HepG2 (cell line): Measurements from ENCODE around the gene SLCO2B1. TPM values are rescaled to one million over a fixed set of nuclear protein-coding genes. Genes with fewer than 3 reads are reported as not detected.
A peak's percentile ranks its signal among the peaks of the same experiment; 100 is the strongest.

Source experiments
- ADNP ChIP-seq: sonication (generic); formaldehyde crosslinking; IDR thresholded peaks from 2 replicates; pipeline ENCODE4 v1.4.0; 2020; ENCODE audit warnings: missing genetic modification reagents
- AGO2 ChIP-seq: fragments of 200-400 bp; formaldehyde crosslinking; optimal IDR thresholded peaks from 2 replicates; pipeline ENCODE3; 2017; ENCODE audit warnings: mild to moderate bottlenecking, low read depth, low read length, moderate library complexity
- CC2D1A ChIP-seq: sonication (generic); formaldehyde crosslinking; IDR thresholded peaks from 2 replicates; pipeline ENCODE4 v1.8.1; 2023; ENCODE audit warnings: mild to moderate bottlenecking, missing genetic modification reagents
- DNMT1 ChIP-seq: sonication (generic); formaldehyde crosslinking; IDR thresholded peaks from 2 replicates; pipeline ENCODE4 v1.5.1; 2020; ENCODE audit warnings: mild to moderate bottlenecking, missing genetic modification reagents
- E2F5 ChIP-seq: sonication (generic); formaldehyde crosslinking; conservative IDR thresholded peaks from 2 replicates; pipeline ENCODE4 v1.4.0; 2020; ENCODE audit warnings: missing genetic modification reagents
- ETV5 ChIP-seq: IDR thresholded peaks from 2 replicates; pipeline ENCODE4 v1.6.1; 2018; ENCODE audit warnings: missing biosample characterization, missing genetic modification reagents, inconsistent platforms, borderline replicate concordance
- JUN ChIP-seq: sonication (generic); formaldehyde crosslinking; IDR thresholded peaks from 2 replicates; pipeline ENCODE4 v1.4.0; 2020; ENCODE audit warnings: mild to moderate bottlenecking, missing genetic modification reagents
- KDM5B ChIP-seq: sonication (generic); formaldehyde crosslinking; IDR thresholded peaks from 2 replicates; pipeline ENCODE4 v1.4.0; 2020; ENCODE audit warnings: missing genetic modification reagents, mild to moderate bottlenecking, borderline replicate concordance
- MAF1 ChIP-seq: sonication (generic); formaldehyde crosslinking; IDR thresholded peaks from 2 replicates; pipeline ENCODE4 v1.5.0; 2020; ENCODE audit warnings: missing genetic modification reagents, borderline replicate concordance
- PAWR ChIP-seq: sonication (generic); formaldehyde crosslinking; IDR thresholded peaks from 2 replicates; pipeline ENCODE4 v1.4.0; 2020; ENCODE audit warnings: missing genetic modification reagents, mild to moderate bottlenecking, borderline replicate concordance
- PBX3 ChIP-seq: sonication (generic); formaldehyde crosslinking; IDR thresholded peaks from 2 replicates; pipeline ENCODE4 v1.8.1; 2023; ENCODE audit warnings: missing genetic modification reagents, inconsistent platforms, borderline replicate concordance
- PPARG ChIP-seq: conservative IDR thresholded peaks from 2 replicates; pipeline ENCODE4 v1.6.1; 2016; ENCODE audit warnings: missing biosample characterization, missing genetic modification reagents
- SAP130 ChIP-seq: IDR thresholded peaks from 2 replicates; pipeline ENCODE4 v1.6.1; 2016; ENCODE audit warnings: low read depth
- SOX5 ChIP-seq: IDR thresholded peaks from 2 replicates; pipeline ENCODE4 v1.6.1; 2016; ENCODE audit warnings: borderline replicate concordance
- ZBTB21 ChIP-seq: sonication (generic); formaldehyde crosslinking; IDR thresholded peaks from 2 replicates; pipeline ENCODE4 v1.4.0; 2020; ENCODE audit warnings: missing genetic modification reagents
- ZEB1 ChIP-seq: IDR thresholded peaks from 2 replicates; pipeline ENCODE4 v1.6.1; 2012; ENCODE audit warnings: mild to moderate bottlenecking, low read depth, inconsistent platforms; ENCODE audit not compliant: insufficient replicate concordance
- ZMYM4 ChIP-seq: sonication (generic); formaldehyde crosslinking; IDR thresholded peaks from 2 replicates; pipeline ENCODE4 v1.8.1; 2023; ENCODE audit warnings: mild to moderate bottlenecking, missing genetic modification reagents
- ZNF317 ChIP-seq: sonication (generic); formaldehyde crosslinking; IDR thresholded peaks from 2 replicates; pipeline ENCODE4 v1.5.0; 2020; ENCODE audit warnings: mild to moderate bottlenecking, missing genetic modification reagents
- ZNF468 ChIP-seq: sonication (generic); formaldehyde crosslinking; IDR thresholded peaks from 2 replicates; pipeline ENCODE4 v1.8.0; 2022; ENCODE audit warnings: mild to moderate bottlenecking, moderate library complexity, missing genetic modification reagents
- ZNF569 ChIP-seq: sonication (generic); formaldehyde crosslinking; IDR thresholded peaks from 2 replicates; pipeline ENCODE4 v1.5.0; 2020; ENCODE audit warnings: mild to moderate bottlenecking, missing genetic modification reagents, moderate library complexity, borderline replicate concordance
- ZNF570 ChIP-seq: sonication (generic); formaldehyde crosslinking; IDR thresholded peaks from 2 replicates; pipeline ENCODE4 v1.4.0; 2020; ENCODE audit warnings: mild to moderate bottlenecking, missing genetic modification reagents, borderline replicate concordance
- polyA plus RNA-seq, 8 experiments: library from polyadenylated mRNA; depleted of rRNA in 3 of 8; stranded (reverse) in 7 of 8; unstranded in 1 of 8; fragments of >200 nt; fragmentation: Illumina TruSeq in 4 of 8; extraction: Trizol in 4 of 8; gene quantifications; 2 replicates each; pipeline versions ENCODE4 v1.2.1 to v1.2.3, GENCODE V29; 2011 to 2016; ENCODE audit warnings: low read depth in 4 of 8, missing spikeins in 1 of 8, mixed read lengths in 1 of 8; ENCODE audit not compliant: insufficient read depth in 1 of 8
- total RNA-seq, 5 experiments: library from RNA; depleted of rRNA; stranded (reverse); fragments of >200 nt; fragmentation: Illumina TruSeq; extraction: Trizol; gene quantifications; 2 replicates each; pipeline ENCODE4 v1.2.3, GENCODE V29; 2016; ENCODE audit warnings: low read depth in 1 of 5
- TF ChIP-seq, protein P1 (sequence below): IDR thresholded peaks from 2 replicates; pipeline ENCODE4 v1.6.1; 2016; ENCODE audit warnings: control low read depth
- TF ChIP-seq, protein P2 (sequence below): sonication (generic); formaldehyde crosslinking; IDR thresholded peaks from 2 replicates; pipeline ENCODE4 v1.8.0; 2022; ENCODE audit warnings: mild to moderate bottlenecking, missing genetic modification reagents

The SLCO2B1 gene
- total and polyA plus RNA-seq, 2 of the 13 experiments (the other 11 are each of a cell fraction or from before 2014, with no cell fraction given) = 15.3 to 19.8 TPM

DNA sequence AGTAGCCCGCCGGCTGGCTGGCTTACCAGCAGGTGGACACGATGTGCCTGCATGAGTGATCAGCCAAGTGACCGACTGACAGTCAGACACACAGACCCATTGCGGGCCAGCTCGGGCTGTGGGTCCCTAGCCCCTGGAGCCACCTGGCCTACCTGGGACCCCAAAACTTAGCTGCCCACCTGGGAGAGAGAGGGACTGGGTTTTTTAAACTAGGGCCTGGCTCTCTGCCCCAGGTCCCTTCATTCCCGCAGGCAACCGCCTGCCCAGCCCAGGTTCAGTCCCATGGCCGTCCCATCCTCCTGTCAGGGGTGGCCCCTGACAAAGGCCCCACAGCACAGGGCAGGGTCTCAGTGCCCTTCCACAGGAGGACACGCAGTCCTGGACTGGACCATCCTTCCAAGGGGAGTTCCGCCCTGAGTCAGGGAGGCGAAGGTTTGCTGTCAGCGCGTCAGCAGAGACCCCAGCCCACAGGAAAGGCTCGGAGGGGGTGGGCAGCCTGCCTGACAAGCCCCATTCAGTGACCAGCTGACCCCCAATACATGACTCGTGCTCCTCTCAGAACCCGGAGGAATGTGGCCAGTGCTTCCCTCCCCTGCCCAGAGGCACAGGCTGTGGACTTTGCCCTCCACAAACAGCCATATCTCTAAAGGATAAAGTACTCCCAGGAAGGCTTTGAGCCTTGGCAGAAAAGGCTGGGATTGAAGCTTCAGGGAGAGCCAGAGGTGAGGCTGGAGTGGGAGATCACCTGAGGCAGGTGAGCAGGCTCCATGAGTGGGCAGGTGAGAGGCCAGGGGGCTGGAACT is 8.4 kb downstream of the SLCO2B1 start (continued):
- TF ChIP-seq ZNF468 (no peak), MAF1 (no peak), ZNF317 (CRISPR knock-in tag) (no peak), JUN (CRISPR knock-in tag) (peak; percentile 22; the same call in 1 of the 2 replicates), PPARG (CRISPR knock-in tag) (peak; percentile 67; the same call in 1 of the 2 replicates), SAP130 (CRISPR knock-in tag) (peak; percentile 53), PBX3 (CRISPR knock-in tag) (no peak), AGO2 (peak; percentile 85), DNMT1 (CRISPR knock-in tag) (no peak; the same call in 1 of the 2 replicates), E2F5 (CRISPR knock-in tag) (no peak), ETV5 (CRISPR knock-in tag) (peak; percentile 56), ZNF569 (CRISPR knock-in tag) (no peak), ZNF570 (CRISPR knock-in tag) (no peak), KDM5B (CRISPR knock-in tag) (no peak), SOX5 (peak; percentile 48; the same call in 1 of the 2 replicates), ZEB1 (peak; percentile 99), CC2D1A (CRISPR knock-in tag) (no peak), PAWR (no peak), ADNP (CRISPR knock-in tag) (no peak; the same call in 1 of the 2 replicates), ZMYM4 (CRISPR knock-in tag) (no peak; the same call in 1 of the 2 replicates), ZBTB21 (CRISPR knock-in tag) (no peak)
- TF ChIP-seq, protein P1, sequence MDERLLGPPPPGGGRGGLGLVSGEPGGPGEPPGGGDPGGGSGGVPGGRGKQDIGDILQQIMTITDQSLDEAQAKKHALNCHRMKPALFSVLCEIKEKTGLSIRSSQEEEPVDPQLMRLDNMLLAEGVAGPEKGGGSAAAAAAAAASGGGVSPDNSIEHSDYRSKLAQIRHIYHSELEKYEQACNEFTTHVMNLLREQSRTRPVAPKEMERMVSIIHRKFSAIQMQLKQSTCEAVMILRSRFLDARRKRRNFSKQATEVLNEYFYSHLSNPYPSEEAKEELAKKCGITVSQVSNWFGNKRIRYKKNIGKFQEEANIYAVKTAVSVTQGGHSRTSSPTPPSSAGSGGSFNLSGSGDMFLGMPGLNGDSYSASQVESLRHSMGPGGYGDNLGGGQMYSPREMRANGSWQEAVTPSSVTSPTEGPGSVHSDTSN (CRISPR knock-in tag) = no peak
- TF ChIP-seq, protein P2, sequence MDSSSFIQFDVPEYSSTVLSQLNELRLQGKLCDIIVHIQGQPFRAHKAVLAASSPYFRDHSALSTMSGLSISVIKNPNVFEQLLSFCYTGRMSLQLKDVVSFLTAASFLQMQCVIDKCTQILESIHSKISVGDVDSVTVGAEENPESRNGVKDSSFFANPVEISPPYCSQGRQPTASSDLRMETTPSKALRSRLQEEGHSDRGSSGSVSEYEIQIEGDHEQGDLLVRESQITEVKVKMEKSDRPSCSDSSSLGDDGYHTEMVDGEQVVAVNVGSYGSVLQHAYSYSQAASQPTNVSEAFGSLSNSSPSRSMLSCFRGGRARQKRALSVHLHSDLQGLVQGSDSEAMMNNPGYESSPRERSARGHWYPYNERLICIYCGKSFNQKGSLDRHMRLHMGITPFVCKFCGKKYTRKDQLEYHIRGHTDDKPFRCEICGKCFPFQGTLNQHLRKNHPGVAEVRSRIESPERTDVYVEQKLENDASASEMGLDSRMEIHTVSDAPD (CRISPR knock-in tag) = no peak
